GM19193 (cell line): ENCODE data around the gene PSMB2.

ENCODE experiments used
- POLR2A ChIP-seq: IDR thresholded peaks from 4 replicates; pipeline ENCODE4 v1.6.1; 2011; ENCODE audit not compliant: insufficient read depth, insufficient read length; ENCODE audit errors: extremely low read depth

PSMB2 gene

GRCh38 chr1:35558374-35559316, 82.7 kb downstream of the PSMB2 start:
- TF ChIP-seq POLR2A, result no peak

- peak; percentile 91 for TF ChIP-seq POLR2A
Observed at GRCh38 chr1:35557611-35558373, 83.5 kb downstream of the PSMB2 start, which contains the start of gene NCDN. NCDN (plus strand) TSS chr1:35557799; CDS start chr1:35558191, 392 bp downstream.

GRCh38 chr1:35557118-35557610, 84.2 kb downstream of the PSMB2 start, which contains the start of gene KIAA0319L:
KIAA0319L (minus strand) TSS chr1:35557403; CDS start chr1:35554491, 2,912 bp downstream.
- no peak for TF ChIP-seq POLR2A

GRCh38 chr1:35556484-35557117, 84.7 kb downstream of the PSMB2 start:
- TF ChIP-seq POLR2A, result no peak

GRCh38 chr1:35555601-35556477, 85.5 kb downstream of the PSMB2 start:
- no peak for TF ChIP-seq POLR2A

- no peak for TF ChIP-seq POLR2A
Observed at GRCh38 chr1:35555212-35555584, 86.1 kb downstream of the PSMB2 start.

- TF ChIP-seq POLR2A, result no peak
Observed at GRCh38 chr1:35554266-35555211, 86.8 kb downstream of the PSMB2 start.

- no peak for TF ChIP-seq POLR2A
Observed at GRCh38 chr1:35553851-35554250, 87.5 kb downstream of the PSMB2 start.
